ENCODE data around the gene SDK1.
"Not testable (repeated sequence)": the region's sequence is repeated elsewhere in the genome, so short reads cannot be mapped to it uniquely, and the experiment has no call there.

Gene SDK1

GRCh38 chr7:3544202-3544601 is 243.2 kb downstream of the SDK1 start:
- no peak for DNase-seq

GRCh38 chr7:3548815-3549214 is 247.8 kb downstream of the SDK1 start:
- DNase-seq, result no peak

DNA sequence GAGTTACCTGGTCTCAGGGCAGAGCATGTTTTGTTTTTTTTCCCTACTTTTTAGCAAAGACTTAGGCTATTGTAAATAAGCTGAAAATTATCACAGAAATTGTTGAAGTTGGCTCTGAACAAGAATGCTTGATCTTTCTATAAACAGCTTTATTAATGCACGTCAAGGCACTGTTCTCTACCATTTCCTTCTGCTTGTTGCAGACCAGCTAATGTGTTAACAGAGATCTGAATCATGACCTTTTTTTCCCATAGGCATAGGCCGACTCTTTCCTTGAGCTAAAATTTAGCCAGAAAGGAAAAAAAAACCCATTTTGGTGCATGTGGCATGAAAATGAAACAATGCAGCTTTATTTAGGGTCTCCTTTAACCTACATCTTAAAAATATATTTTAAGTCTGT is 248.5 kb downstream of the SDK1 start:
- no peak for DNase-seq

DNA sequence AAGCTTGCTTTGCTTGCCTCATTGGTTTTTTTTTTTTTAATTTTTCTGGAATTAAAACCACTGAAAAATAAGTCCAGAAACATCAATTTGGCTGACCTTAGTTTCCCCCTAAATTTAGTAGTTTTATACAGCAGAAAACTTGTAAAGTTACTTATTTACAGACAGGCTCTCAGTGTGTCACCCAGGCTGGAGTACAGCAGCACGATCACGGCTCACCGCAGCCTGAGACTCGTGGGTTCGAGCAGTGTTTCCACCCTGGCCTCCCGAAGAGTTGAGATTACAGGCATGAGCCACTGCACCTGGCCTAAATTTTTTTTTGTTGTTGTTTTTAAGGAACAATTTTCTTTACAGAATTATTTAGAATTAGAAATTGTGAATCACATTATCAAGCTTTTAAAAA is 250.5 kb downstream of the SDK1 start:
- no peak for DNase-seq

DNA sequence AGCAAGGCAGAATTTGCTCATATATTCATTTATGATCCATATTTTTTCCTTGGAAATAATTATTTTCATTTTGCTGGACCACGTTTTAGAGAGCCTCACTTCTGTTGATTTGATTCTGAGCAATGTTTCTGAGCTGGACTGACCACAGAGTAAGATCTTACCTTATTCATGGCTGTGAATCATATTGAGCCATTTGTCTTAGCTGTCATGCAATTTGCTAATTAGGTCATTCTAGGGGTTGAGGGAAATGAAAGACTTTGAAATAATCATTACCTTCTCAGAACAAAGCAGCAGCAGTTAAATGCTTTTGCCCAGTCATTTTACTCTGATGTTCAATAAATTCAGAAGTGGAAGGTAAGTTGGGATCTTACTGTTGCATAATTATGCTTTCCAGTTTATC is 251.4 kb downstream of the SDK1 start:
- DNase-seq, result no peak

DNA sequence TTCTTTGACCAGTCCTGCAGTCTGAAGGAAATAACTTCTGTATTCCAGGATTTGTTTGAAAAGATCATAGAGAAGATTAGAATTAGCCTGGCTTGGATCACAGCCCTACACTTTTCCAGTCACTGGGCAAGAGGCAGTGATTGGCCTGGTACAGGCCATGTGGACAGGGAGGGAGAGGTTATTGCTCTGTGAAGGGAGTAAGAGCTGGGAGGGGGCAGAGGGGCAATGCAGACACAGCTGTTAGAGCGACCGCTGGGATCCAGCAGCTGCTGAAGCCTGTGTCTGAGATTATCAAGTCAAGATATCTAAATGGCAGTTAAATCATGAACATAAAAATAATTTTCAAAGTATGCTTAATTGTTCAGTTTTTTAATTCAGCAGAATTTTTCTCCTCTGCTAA is 257.3 kb downstream of the SDK1 start:
- DNase-seq, result no peak

- DNase-seq, result no peak
Observed at GRCh38 chr7:3559278-3559677, 258.2 kb downstream of the SDK1 start.

GRCh38 chr7:3560495-3560894 is 259.4 kb downstream of the SDK1 start:
- DNase-seq, result no peak

DNA sequence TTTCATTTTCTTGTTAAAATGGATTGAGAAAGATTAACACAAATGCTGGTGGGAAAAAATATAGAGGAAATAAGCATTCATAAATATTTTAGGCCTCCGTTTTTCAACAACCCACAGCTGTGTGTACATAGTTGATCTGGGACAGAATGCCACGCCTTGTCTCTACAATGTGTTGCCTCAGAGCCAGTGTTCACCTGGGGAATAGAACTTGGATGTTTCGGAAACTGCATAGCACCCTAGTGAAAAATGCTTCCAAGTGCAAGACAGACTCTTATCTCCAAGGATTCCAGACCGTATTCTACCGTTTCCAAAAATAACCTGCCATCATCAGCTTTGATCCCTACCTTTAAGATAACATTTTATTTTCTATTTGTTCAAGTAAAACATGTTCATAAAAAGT is 260.9 kb downstream of the SDK1 start:
- DNase-seq, result no peak

- DNase-seq, result no peak
Observed at GRCh38 chr7:3564231-3564630, 263.2 kb downstream of the SDK1 start.

- DNase-seq, result no peak
Observed at GRCh38 chr7:3568516-3568915, 267.5 kb downstream of the SDK1 start.

DNA sequence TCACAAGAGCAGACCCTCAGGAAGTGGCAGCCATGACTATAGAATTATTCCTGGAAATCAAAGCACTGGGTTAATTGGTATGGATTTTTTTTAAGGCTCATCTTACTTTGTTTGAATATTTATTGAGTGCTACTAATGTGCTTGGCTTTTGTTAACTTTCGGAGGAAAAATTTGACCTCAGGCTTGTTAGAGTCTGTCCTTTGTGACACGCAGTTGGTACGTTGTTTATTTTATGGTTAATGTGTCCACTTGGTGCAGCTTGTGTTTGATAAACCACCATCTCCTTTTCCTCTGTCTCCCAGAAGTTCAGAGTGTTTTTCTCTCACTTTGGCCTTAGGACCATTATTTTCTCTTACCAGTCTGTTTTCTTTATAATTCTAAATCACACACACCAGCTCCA is 268.6 kb downstream of the SDK1 start:
- no peak for DNase-seq

- DNase-seq, result no peak
Observed at GRCh38 chr7:3573151-3573550, 272.1 kb downstream of the SDK1 start.

DNA sequence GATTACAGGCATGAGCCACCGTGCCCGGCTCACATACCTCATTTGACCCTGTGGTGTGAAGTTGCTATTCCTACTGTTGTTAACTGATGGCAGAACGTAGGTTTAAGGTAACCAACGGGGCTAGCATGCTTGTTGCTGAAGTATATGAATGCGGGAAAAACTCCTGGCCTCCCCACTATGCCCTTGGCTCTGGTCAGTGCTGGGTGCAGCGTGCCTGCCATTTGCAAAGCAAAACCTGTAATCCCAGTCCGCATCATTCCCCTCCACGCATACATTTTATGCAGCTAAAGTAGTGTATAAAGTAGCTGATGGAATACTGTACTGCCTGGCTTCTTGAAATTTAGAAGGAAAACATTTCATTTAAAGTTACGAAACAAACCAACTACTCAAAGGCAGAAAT is 273.3 kb downstream of the SDK1 start:
- DNase-seq, result no peak

GRCh38 chr7:3575753-3576531 is 274.9 kb downstream of the SDK1 start:
- no peak for DNase-seq

- DNase-seq, result no peak
Observed at GRCh38 chr7:3578399-3578798, 277.3 kb downstream of the SDK1 start.

- DNase-seq, result no peak
Observed at GRCh38 chr7:3579638-3580219, 278.7 kb downstream of the SDK1 start.

DNA sequence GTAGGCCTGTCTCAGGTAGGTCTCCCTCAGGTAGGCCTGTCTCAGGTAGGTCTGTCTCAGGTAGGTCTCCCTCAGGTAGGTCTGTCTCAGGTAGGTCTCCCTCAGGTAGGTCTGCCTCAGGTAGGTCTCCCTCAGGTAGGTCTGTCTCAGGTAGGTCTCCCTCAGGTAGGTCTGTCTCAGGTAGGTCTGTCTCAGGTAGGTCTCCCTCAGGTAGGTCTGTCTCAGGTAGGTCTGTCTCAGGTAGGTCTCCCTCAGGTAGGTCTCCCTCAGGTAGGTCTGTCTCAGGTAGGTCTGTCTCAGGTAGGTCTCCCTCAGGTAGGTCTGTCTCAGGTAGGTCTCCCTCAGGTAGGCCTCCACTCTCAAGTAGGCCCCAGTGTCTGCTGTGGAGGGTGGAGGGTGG is 281.1 kb downstream of the SDK1 start:
- not testable (repeated sequence) for DNase-seq

- no peak for DNase-seq
Observed at GRCh38 chr7:3585826-3586225, 284.8 kb downstream of the SDK1 start.

DNA sequence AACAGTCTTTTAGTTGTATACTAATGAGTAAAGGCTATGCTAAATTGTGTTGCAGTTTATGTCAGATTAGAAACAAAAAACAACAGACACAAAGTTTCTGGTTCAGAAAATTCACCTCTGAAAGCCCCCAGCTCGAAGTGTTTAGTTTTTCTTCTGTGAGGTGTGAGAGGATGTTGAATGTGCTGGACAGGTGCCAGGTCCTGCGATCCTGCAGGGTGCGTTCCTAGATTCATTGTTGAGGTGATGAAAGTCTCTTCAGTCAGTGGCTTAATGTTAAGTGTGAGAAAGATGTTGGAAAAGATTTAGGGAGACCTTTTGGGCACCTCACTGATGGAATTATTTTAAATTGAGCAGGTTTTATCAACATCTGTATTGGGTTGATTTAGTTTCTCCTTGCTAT is 287.3 kb downstream of the SDK1 start:
- no peak for DNase-seq

DNA sequence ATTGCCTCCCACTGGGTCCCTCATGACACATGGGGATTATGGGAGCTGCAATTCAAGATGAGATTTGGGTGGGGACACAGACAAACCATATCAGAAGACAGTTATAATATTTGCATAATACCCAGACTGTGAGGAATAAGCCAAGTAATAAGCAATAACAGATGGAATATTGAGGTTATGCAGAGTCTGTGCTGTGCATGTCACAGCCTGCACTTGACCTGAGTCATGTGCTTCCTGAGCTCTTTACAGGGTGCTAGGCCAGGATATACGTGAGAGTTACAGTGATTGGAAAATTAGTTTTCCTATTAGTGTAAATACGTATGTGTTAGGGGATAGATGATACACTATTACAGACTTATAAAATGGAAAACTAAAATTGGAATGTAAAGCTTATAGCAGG is 288.7 kb downstream of the SDK1 start:
- no peak for DNase-seq

DNA sequence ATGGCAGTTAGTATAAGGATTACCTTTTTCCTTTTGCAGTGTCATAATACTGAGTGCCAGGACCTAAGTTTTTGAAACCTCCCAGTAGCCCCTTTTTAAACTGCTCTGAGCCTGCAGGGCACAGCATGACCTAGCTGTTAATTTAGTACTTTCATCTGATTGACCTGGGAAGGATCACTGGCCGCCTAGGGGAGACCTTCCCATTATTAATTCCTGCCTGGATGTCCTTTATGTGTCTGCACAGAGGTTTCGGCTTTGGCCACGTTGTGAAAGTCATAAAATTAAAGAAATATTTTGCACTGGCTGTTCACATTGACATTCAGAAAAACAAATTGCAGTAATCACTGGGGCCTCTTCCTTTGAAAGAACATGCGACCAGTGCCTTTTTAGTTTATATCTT is 290.2 kb downstream of the SDK1 start:
- no peak for DNase-seq

DNA sequence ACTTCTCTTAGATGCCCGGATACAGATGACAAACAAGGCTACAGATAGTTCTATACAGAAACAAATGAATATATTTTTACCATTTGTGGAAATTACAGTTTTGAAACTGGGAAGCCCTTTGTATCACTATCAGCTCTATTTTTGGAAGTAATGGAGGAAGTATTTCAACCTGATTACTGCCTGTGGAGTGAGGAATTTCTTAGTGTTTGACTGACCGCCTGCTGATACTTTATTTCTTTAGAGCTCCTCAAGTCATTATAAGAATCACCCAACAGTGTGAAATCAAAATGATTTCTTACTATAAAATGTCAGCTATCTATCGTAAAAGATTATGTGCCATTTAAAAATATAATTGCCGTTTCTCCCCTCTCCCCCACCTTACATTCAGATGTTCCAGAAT is 290.9 kb downstream of the SDK1 start:
- DNase-seq, result no peak

DNA sequence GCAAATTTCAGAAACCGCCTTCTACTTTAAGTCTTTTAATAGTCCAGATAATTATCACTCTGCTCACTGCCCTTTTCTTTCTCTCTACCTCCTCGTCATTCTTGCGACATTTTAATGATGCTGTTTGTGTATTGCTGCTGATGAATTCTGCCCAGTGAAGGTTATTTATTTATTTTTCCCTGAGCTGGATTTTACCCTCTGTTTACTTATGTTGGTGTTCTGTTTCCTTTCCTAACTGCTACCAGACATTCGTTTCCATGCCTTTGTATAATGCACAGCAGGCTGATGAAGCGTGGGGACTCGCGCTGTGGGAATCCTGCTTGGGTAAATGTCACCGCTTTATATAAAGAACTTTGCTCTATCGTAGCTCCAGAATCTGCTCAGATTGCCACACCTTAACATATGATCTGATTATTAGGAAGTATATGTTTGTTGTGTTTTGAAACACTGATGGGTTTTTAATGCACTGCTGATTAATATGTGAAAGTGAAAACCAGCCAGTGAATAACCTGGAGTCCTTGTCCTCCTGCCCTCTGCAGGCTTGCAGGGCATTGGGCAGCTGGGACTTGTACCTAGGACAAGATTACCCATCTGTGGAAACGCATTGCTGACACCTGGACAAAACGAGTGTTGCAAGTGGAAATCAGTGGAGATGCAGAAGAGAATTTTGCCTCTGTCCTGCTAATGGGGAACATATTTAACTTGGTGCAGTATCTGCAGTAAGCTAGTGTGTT is 291.5 kb downstream of the SDK1 start:
- DNase-seq, result no peak

Data from T1000 (cell line).